ENCODE data around the gene IFI27L1.

GRCh38 chr14:94100847-94101246, 19.7 kb downstream of the IFI27L1 start:
- TF ChIP-seq POLR2A (IDR thresholded peaks at IDR 0.05; ENCODE audit: low read length): no peak
- TF ChIP-seq GATA1 (IDR thresholded peaks at IDR 0.05; ENCODE audit: low read depth, low read length): no peak

Measured in erythroblast (primary cell).